HepG2 (cell line): ENCODE data around the gene ACTG2.

Experiments
- ARHGAP35 ChIP-seq: sonication (generic); formaldehyde crosslinking; IDR thresholded peaks from 2 replicates; pipeline ENCODE4 v1.9.0; 2022; ENCODE audit warnings: mild to moderate bottlenecking, inconsistent platforms, moderate library complexity, missing genetic modification reagents, borderline replicate concordance
- CREB1 ChIP-seq, 2 experiments: fragments of 450-650 bp in 1 of 2; IDR thresholded peaks; 2 replicates each; pipeline ENCODE4 v1.6.1; 2016 to 2017; ENCODE audit warnings: control low read depth in 1 of 2, mild to moderate bottlenecking in 1 of 2, missing compliant biosample characterization in 1 of 2, missing genetic modification characterization in 1 of 2
- HDAC6 ChIP-seq: fragments of 200-600 bp; sonication (generic); IDR thresholded peaks from 2 replicates; pipeline ENCODE4 v1.7.0; 2017; ENCODE audit warnings: mild to moderate bottlenecking, antibody characterized with exemption, low read length, low read depth
- NR3C1 ChIP-seq: sonication (generic); formaldehyde crosslinking; IDR thresholded peaks from 2 replicates; pipeline ENCODE4 v1.4.0; 2020; ENCODE audit warnings: missing genetic modification reagents
- RAD21 ChIP-seq: fragments of 450-650 bp; formaldehyde crosslinking; IDR thresholded peaks from 2 replicates; pipeline ENCODE4 v1.5.0; 2020; ENCODE audit warnings: mild to moderate bottlenecking
- SIN3A ChIP-seq: IDR thresholded peaks from 2 replicates; pipeline ENCODE4 v1.6.1; 2011; ENCODE audit warnings: low read depth, mild to moderate bottlenecking, control low read depth, low read length, borderline replicate concordance
- TCF12 ChIP-seq, 2 experiments: fragments of 450-650 bp in 1 of 2; sonication (generic) in 1 of 2; formaldehyde crosslinking in 1 of 2; IDR thresholded peaks; 2 replicates each; pipeline versions ENCODE4 v1.6.1 to v1.8.0; 2017 to 2022; ENCODE audit warnings: antibody characterized with exemption in 1 of 2, mild to moderate bottlenecking in 1 of 2, missing genetic modification reagents in 1 of 2, moderate library complexity in 1 of 2
- TCF7L2 ChIP-seq: IDR thresholded peaks from 2 replicates; pipeline ENCODE4 v1.6.1; 2011; ENCODE audit warnings: mild to moderate bottlenecking, low read depth, low read length, moderate library complexity
- USF2 ChIP-seq, 2 experiments: sonication (generic) in 1 of 2; formaldehyde crosslinking in 1 of 2; IDR thresholded peaks; 2 replicates each; pipeline versions ENCODE4 v1.5.1 to v1.6.1; 2011 to 2020; ENCODE audit warnings: borderline replicate concordance in 1 of 2, low read depth in 1 of 2, low read length in 1 of 2, mild to moderate bottlenecking in 1 of 2, missing genetic modification reagents in 1 of 2, moderate library complexity in 1 of 2
- ZNF3 ChIP-seq: IDR thresholded peaks from 2 replicates; pipeline ENCODE4 v1.7.0; 2017; ENCODE audit warnings: inconsistent platforms
- TF ChIP-seq, protein P1 (sequence below): sonication (generic); formaldehyde crosslinking; IDR thresholded peaks from 2 replicates; pipeline ENCODE4 v1.4.0; 2020; ENCODE audit warnings: missing genetic modification reagents
- TF ChIP-seq, protein P2 (sequence below): sonication (generic); formaldehyde crosslinking; IDR thresholded peaks from 2 replicates; pipeline ENCODE4 v1.5.0; 2020; ENCODE audit warnings: mild to moderate bottlenecking, missing genetic modification reagents, moderate library complexity
- TF ChIP-seq, protein P3 (sequence below): conservative IDR thresholded peaks from 2 replicates; pipeline ENCODE4 v1.6.1; 2018; ENCODE audit warnings: missing genetic modification reagents
- TF ChIP-seq, protein P4 (sequence below): sonication (generic); formaldehyde crosslinking; IDR thresholded peaks from 2 replicates; pipeline ENCODE4 v1.4.0; 2020; ENCODE audit warnings: low read depth, missing genetic modification reagents

GRCh38 chr2:73896362-73897239 lies 3.8 kb downstream of the ACTG2 start:
- TF ChIP-seq RAD21 (CRISPR knock-in tag) (no peak), ARHGAP35 (CRISPR knock-in tag) (no peak), CREB1 (IDR thresholded peaks at IDR 0.05) (no peak), CREB1 (CRISPR knock-in tag; IDR thresholded peaks at IDR 0.05) (no peak), TCF12 (IDR thresholded peaks at IDR 0.05) (no peak), TCF12 (CRISPR knock-in tag; IDR thresholded peaks at IDR 0.05) (no peak), SIN3A (no peak), USF2 (IDR thresholded peaks at IDR 0.05; ENCODE audit: low read depth, low read length) (no peak), USF2 (CRISPR knock-in tag; IDR thresholded peaks at IDR 0.05; ENCODE audit: borderline replicate concordance) (no peak), ZNF3 (CRISPR knock-in tag) (no peak), NR3C1 (CRISPR knock-in tag) (no peak), TCF7L2 (no peak), HDAC6 (no peak)
- TF ChIP-seq, protein P1, sequence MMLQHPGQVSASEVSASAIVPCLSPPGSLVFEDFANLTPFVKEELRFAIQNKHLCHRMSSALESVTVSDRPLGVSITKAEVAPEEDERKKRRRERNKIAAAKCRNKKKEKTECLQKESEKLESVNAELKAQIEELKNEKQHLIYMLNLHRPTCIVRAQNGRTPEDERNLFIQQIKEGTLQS = no peak
- TF ChIP-seq, protein P2, sequence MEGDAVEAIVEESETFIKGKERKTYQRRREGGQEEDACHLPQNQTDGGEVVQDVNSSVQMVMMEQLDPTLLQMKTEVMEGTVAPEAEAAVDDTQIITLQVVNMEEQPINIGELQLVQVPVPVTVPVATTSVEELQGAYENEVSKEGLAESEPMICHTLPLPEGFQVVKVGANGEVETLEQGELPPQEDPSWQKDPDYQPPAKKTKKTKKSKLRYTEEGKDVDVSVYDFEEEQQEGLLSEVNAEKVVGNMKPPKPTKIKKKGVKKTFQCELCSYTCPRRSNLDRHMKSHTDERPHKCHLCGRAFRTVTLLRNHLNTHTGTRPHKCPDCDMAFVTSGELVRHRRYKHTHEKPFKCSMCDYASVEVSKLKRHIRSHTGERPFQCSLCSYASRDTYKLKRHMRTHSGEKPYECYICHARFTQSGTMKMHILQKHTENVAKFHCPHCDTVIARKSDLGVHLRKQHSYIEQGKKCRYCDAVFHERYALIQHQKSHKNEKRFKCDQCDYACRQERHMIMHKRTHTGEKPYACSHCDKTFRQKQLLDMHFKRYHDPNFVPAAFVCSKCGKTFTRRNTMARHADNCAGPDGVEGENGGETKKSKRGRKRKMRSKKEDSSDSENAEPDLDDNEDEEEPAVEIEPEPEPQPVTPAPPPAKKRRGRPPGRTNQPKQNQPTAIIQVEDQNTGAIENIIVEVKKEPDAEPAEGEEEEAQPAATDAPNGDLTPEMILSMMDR = no peak
- TF ChIP-seq, protein P3, sequence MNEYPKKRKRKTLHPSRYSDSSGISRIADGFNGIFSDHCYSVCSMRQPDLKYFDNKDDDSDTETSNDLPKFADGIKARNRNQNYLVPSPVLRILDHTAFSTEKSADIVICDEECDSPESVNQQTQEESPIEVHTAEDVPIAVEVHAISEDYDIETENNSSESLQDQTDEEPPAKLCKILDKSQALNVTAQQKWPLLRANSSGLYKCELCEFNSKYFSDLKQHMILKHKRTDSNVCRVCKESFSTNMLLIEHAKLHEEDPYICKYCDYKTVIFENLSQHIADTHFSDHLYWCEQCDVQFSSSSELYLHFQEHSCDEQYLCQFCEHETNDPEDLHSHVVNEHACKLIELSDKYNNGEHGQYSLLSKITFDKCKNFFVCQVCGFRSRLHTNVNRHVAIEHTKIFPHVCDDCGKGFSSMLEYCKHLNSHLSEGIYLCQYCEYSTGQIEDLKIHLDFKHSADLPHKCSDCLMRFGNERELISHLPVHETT = no peak
- TF ChIP-seq, protein P4, sequence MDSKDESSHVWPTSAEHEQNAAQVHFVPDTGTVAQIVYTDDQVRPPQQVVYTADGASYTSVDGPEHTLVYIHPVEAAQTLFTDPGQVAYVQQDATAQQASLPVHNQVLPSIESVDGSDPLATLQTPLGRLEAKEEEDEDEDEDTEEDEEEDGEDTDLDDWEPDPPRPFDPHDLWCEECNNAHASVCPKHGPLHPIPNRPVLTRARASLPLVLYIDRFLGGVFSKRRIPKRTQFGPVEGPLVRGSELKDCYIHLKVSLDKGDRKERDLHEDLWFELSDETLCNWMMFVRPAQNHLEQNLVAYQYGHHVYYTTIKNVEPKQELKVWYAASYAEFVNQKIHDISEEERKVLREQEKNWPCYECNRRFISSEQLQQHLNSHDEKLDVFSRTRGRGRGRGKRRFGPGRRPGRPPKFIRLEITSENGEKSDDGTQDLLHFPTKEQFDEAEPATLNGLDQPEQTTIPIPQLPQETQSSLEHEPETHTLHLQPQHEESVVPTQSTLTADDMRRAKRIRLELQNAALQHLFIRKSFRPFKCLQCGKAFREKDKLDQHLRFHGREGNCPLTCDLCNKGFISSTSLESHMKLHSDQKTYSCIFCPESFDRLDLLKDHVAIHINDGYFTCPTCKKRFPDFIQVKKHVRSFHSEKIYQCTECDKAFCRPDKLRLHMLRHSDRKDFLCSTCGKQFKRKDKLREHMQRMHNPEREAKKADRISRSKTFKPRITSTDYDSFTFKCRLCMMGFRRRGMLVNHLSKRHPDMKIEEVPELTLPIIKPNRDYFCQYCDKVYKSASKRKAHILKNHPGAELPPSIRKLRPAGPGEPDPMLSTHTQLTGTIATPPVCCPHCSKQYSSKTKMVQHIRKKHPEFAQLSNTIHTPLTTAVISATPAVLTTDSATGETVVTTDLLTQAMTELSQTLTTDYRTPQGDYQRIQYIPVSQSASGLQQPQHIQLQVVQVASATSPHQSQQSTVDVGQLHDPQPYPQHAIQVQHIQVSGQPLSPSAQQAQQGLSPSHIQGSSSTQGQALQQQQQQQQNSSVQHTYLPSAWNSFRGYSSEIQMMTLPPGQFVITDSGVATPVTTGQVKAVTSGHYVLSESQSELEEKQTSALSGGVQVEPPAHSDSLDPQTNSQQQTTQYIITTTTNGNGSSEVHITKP (CRISPR knock-in tag) = no peak
